HTERT RPE-1 (cell line): ENCODE data around the gene SYP.

Experiments
- in situ Hi-C: fragments of 300-500 bp; cut with MboI; formaldehyde crosslinking; loops from 4 replicates; pipeline ENCODE4 v1.14.3; 2020; ENCODE audit warnings: low sequenced_read_pairs

Gene SYP

DNA sequence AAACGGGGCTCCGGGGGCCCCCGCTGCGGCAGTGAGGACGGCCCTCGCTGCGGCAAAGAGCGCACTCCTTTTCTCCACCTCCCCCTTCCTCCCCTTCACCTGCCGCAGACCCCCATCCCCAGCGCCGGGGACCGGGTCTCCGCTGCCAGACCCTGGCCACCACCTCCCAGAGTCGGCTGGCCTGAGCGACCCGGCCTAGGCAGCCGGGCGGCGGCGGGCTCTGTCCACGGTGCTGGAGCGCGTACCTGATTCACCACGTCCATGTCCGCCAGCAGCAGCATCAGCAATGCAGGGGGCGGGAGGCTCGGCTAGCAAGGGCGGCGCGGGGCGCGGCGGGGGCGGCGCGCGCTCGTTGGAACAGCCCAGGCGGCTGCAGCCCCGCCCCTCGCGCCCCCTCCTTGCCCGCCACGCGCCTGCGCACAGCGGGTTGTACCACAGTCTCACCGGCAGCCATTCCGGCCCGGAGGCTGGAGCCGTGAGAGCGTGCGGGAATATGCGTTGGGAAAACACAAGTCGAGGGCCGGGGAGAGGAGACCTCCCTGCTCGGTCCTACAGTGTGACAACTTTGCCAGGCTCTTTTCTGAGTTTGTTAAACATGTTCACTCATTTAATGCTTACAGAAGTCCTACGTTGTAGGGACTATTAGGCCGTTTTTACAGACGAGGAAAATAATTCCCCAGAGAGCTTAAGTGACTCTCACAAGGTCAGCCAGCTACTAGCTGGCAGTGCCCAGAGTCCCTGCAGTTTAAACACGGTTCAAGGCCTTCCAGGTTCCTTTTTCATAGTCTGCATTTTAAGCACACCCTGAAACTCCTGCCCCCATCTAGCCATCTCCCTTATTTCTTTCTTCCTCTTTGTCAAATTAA, at the start of gene SYP:
SYP (minus strand) TSS at position 288 of the 866 bp plus-strand sequence; CDS start at position 281, 7 bp downstream.
- in situ Hi-C loops, result no loop called here

- in situ Hi-C loops, result no loop called here
Measured at GRCh38 chrX:49249616-49250015, 49.6 kb upstream of the SYP start.

- in situ Hi-C loops, result no loop called here
Measured at GRCh38 chrX:49249071-49249470, 49.1 kb upstream of the SYP start.

DNA sequence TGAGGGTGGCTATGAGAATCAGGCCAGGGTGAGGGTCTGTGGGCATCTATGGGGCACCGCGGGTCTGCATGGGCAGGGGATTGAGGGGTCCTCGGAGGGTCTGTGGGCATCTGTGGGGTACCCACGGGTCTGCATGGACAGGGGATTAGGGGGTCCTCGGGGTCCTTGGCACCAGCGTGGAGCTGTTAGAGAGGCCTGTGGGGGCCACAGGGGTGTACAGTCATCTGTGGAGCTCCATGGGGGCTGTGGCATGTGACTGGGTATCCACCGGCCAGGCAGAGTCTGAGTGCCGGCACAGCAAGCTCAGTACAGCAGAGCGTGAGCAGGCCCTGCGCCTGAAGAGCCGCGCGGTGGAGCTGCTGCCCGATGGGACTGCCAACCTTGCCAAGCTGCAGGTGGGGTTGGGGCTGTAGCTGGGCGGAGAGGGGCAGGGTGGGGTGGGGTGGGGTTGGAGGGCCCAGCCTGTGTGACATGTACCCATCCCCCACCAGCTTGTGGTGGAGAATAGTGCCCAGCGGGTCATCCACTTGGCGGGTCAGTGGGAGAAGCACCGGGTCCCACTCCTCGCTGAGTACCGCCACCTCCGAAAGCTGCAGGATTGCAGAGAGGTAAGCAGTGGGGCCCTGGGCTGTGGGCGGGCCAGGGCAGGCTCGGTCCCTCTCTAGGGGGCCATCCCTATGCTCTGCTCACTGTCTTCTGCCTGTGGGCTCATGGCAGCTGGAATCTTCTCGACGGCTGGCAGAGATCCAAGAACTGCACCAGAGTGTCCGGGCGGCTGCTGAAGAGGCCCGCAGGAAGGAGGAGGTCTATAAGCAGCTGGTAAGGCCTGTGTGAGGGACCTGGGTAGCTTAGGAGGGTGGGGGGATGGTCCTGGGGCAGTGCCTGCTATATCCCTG, 48.2 kb upstream of the SYP start:
- in situ Hi-C loops, result no loop called here

- in situ Hi-C loops, result no loop called here
Measured at GRCh38 chrX:49247346-49247745, 47.4 kb upstream of the SYP start.

- in situ Hi-C loops, result no loop called here
Measured at GRCh38 chrX:49246541-49246940, 46.5 kb upstream of the SYP start.

- in situ Hi-C loops, result no loop called here
Measured at GRCh38 chrX:49244207-49244606, 44.2 kb upstream of the SYP start.

DNA sequence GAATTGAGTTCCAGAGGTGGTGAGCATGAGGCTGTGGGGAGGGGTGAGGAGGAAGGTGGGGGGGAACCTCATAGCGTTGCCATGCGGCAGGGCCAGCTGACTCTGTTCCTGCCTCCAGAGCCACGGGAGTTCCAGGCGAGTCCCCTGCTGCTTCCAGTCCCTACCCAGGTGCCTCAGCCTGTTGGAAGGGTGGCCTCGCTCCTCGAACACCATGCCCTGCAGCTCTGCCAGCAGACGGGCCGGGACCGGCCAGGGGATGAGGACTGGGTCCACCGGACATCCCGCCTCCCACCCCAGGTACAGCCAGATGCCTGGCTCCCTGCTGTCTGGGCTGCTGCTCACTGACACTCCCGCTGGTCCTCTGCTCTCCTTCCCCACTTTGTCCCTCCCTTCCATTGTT, 43.2 kb upstream of the SYP start:
- in situ Hi-C loops, result no loop called here

- in situ Hi-C loops, result no loop called here
Measured at GRCh38 chrX:49242545-49243066, 42.6 kb upstream of the SYP start.

GRCh38 chrX:49238735-49239134, 38.7 kb upstream of the SYP start:
- in situ Hi-C loops, result no loop called here

- in situ Hi-C loops, result no loop called here
Measured at GRCh38 chrX:49237060-49237459, 37.1 kb upstream of the SYP start.

DNA sequence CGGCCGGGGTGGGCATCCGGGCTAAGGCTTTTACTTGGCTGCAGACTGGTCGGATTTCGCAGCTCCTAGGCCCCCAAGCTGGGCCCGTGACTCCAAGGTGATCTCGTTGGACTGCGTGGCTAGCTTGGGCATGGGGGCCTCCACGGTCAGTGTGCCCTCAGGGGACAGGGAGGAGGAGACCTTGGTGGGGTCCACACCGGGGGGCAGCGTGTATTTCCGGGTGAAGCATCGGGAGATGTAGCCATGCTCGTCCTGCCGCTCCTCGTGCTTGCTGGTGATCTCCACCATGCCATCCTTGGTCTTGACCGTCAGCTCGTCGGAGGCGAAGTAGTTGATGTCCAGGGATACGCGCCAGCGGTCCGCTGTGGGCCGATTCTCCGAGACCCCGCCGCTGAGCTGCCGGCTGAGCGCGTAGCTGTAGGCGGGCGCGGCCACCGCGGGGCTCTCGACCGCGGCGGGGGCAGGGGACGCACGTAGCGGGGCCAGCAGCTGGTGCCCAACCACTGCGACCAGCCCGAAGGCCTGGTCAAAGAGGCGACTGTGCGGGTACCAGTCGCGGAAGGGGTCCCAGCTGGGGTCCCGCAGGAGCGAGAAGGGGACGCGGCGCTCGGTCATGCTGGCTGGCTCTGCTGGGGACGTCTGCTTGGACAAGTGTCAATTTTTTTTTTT, 34.0 kb upstream of the SYP start:
- in situ Hi-C loops, result no loop called here

GRCh38 chrX:49233176-49233575, 33.2 kb upstream of the SYP start, which contains the start of gene CACNA1F:
CACNA1F (minus strand) TSS chrX:49233340; CDS start chrX:49233309, 31 bp downstream.
- in situ Hi-C loops, result no loop called here

- in situ Hi-C loops, result no loop called here
Measured at GRCh38 chrX:49232525-49232924, 32.5 kb upstream of the SYP start.

- in situ Hi-C loops, result no loop called here
Measured at GRCh38 chrX:49231333-49232000, 31.5 kb upstream of the SYP start.

DNA sequence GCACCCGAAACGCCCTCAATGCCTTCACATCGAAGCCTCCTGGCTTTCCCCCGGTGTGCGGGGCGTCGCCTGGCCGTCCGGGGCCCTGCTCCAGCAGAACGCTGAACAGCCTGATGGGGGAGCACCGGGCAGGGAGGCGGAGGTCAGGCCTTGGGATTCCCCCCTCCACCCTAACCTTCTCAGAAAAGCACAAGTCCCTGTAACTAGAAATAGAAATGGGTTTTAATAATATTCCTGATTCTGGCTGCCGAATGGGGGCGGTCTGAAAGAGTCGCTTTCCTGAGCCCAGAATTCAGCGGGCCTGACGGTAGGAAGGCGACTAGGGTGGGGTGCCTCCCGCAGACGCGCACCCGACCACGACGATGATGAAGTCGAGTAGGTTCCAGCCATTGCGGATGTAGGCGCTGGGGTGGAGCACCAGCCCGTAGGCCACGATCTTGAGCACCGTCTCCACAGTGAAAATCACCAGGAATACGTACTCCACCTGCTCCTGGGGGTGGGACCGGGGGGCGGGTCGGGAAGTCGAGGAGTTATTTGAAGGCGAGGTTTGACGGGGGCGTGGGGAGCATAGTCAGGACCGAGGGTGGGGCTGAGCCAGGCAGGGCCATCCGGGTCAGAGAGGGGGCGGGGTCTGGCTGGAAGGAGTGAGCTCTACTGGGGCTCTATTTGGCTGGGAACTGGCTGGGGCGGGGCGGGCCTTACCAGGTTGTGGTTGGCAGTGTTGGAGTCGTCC, 30.7 kb upstream of the SYP start:
- in situ Hi-C loops, result no loop called here

GRCh38 chrX:49228185-49228584, 28.2 kb upstream of the SYP start:
- in situ Hi-C loops, result no loop called here

GRCh38 chrX:49227726-49228125, 27.7 kb upstream of the SYP start:
- in situ Hi-C loops, result no loop called here

- in situ Hi-C loops, result no loop called here
Measured at GRCh38 chrX:49226946-49227345, 27.0 kb upstream of the SYP start.

GRCh38 chrX:49225858-49226257, 25.9 kb upstream of the SYP start:
- in situ Hi-C loops, result no loop called here
